ENCODE data around the gene LAT. TPM values are rescaled to one million over a fixed set of nuclear protein-coding genes. Genes with fewer than 3 reads are reported as not detected.
"Not testable (repeated sequence)": the region's sequence is repeated elsewhere in the genome, so short reads cannot be mapped to it uniquely, and the experiment has no call there.

LAT gene
- total RNA-seq, 4 donors from 2014 or later = 5.6 to 39.6 (median 8.4) TPM

GRCh38 chr16:28937222-28937876 is 47.5 kb upstream of the LAT start:
- Histone ChIP-seq H3K9me3 (no peaks in the 10 kb centered on the region), H3K27me3 (no peaks in the 10 kb centered on the region), H3K4me3 (no peak overlapping the region), H3K4me1 (peaks cover 0 to 6% (median 2%) of the 10 kb centered on the region in 4 donors), H3K27ac (no peak overlapping the region), H3K36me3 (no peaks in the 10 kb centered on the region)
- no peak for DNase-seq
- 75% methylated on average over 14 of the region's 14 CpGs; no CpG with 5 or more reads in 1 of the 2 donors for WGBS, 2 donors (ENCODE audit: low coverage in 1 of 2)
- no peak for TF ChIP-seq POLR2A (IDR thresholded peaks at IDR 0.05)
- in situ Hi-C loops (cut with MboI; ENCODE audit: low pct_ligation_motif_present in 1 of 4, low pct_unique_long_range_greater_than_20kb in 1 of 4, low sequenced_read_pairs in 3 of 4) (no loop called here), intact Hi-C loops (cut with DNase I; ENCODE audit: low total_unique reads) (no loop called here)

- Histone ChIP-seq H3K4me3 (no peak overlapping the region), H3K27ac (no peak overlapping the region), H3K9me3 (no peaks in the 10 kb centered on the region), H3K36me3 (no peaks in the 10 kb centered on the region), H3K4me1 (peaks cover 0 to 6% (median 2%) of the 10 kb centered on the region in 4 donors), H3K27me3 (no peaks in the 10 kb centered on the region)
- no peak for TF ChIP-seq POLR2AphosphoS5 (IDR thresholded peaks at IDR 0.05)
- no peak for TF ChIP-seq EP300 (IDR thresholded peaks at IDR 0.05; ENCODE audit: low read depth)
- no peak for TF ChIP-seq CTCF (IDR thresholded peaks at IDR 0.05)
- TF ChIP-seq POLR2A (IDR thresholded peaks at IDR 0.05) = no peak
- intact Hi-C loops (cut with DNase I; ENCODE audit: low total_unique reads) (no loop called here), in situ Hi-C loops (cut with MboI; ENCODE audit: low pct_ligation_motif_present in 1 of 4, low pct_unique_long_range_greater_than_20kb in 1 of 4, low sequenced_read_pairs in 3 of 4) (no loop called here)
- DNase-seq = no peak
- WGBS, 2 donors (ENCODE audit: low coverage in 1 of 2) = 77% methylated on average over 7 of the region's 7 CpGs; no CpG with 5 or more reads in 1 of the 2 donors
Measured at GRCh38 chr16:28938721-28939120, 46.1 kb upstream of the LAT start.

GRCh38 chr16:28939825-28940224 is 45.0 kb upstream of the LAT start:
- H3K27me3 ChIP-seq; H3K4me1 ChIP-seq; H3K36me3 ChIP-seq; intact Hi-C loops (cut with DNase I; ENCODE audit: low total_unique reads); H3K4me3 ChIP-seq; DNase-seq; H3K27ac ChIP-seq; H3K9me3 ChIP-seq: not testable (repeated sequence)
- 89 to 93% methylated on average over 6 to 7 of the region's 7 CpGs for WGBS, 2 donors (ENCODE audit: low coverage in 1 of 2)
- in situ Hi-C loops (cut with MboI; ENCODE audit: low pct_ligation_motif_present in 1 of 4, low pct_unique_long_range_greater_than_20kb in 1 of 4, low sequenced_read_pairs in 3 of 4) = loop anchor here in 1 of 4 donors (10.0 kb wide), 2 partner anchors 75 to 115 kb away; partner anchors contain the start of genes ATXN2L and SH2B1

GRCh38 chr16:28943281-28943680 is 41.6 kb upstream of the LAT start:
- H3K27me3 ChIP-seq = no peaks in the 10 kb centered on the region
- no peak overlapping the region for H3K27ac ChIP-seq
- DNase-seq = no peak
- no peaks in the 10 kb centered on the region for H3K36me3 ChIP-seq
- intact Hi-C loops (cut with DNase I; ENCODE audit: low total_unique reads) (no loop called here), in situ Hi-C loops (cut with MboI; ENCODE audit: low pct_ligation_motif_present in 1 of 4, low pct_unique_long_range_greater_than_20kb in 1 of 4, low sequenced_read_pairs in 3 of 4) (loop anchor here in 1 of 4 donors (10.0 kb wide), 2 partner anchors 78 to 118 kb away; partner anchors contain the start of genes ATXN2L and SH2B1)
- H3K4me3 ChIP-seq = no peak overlapping the region
- TF ChIP-seq POLR2AphosphoS5 (IDR thresholded peaks at IDR 0.05) (no peak), EP300 (IDR thresholded peaks at IDR 0.05; ENCODE audit: low read depth) (no peak), CTCF (IDR thresholded peaks at IDR 0.05) (no peak), POLR2A (IDR thresholded peaks at IDR 0.05) (no peak)
- peaks cover 4 to 10% (median 6%) of the 10 kb centered on the region in 4 donors for H3K4me1 ChIP-seq
- no peaks in the 10 kb centered on the region for H3K9me3 ChIP-seq

- Histone ChIP-seq H3K36me3 (no peaks in the 10 kb centered on the region), H3K4me1 (peaks cover 4 to 20% (median 13%) of the 10 kb centered on the region in 4 donors), H3K27me3 (no peaks in the 10 kb centered on the region), H3K4me3 (no peak overlapping the region), H3K27ac (no peak overlapping the region), H3K9me3 (no peaks in the 10 kb centered on the region)
- TF ChIP-seq POLR2AphosphoS5 (IDR thresholded peaks at IDR 0.05) (no peak), EP300 (IDR thresholded peaks at IDR 0.05; ENCODE audit: low read depth) (no peak), POLR2A (IDR thresholded peaks at IDR 0.05) (no peak), CTCF (IDR thresholded peaks at IDR 0.05) (no peak)
- in situ Hi-C loops (cut with MboI; ENCODE audit: low pct_ligation_motif_present in 1 of 4, low pct_unique_long_range_greater_than_20kb in 1 of 4, low sequenced_read_pairs in 3 of 4) (loop anchor here in 1 of 4 donors (10.0 kb wide), 2 partner anchors 82 to 122 kb away; partner anchors contain the start of genes ATXN2L and SH2B1), intact Hi-C loops (cut with DNase I; ENCODE audit: low total_unique reads) (no loop called here)
- DNase-seq = no peak
- 70 to 78% methylated on average over 1 to 4 of the region's 4 CpGs for WGBS, 2 donors (ENCODE audit: low coverage in 1 of 2)
Measured at GRCh38 chr16:28946681-28947080, 38.2 kb upstream of the LAT start.
